GM10266 (cell line): Measurements from ENCODE around the gene SMIM41.

Experiments used
- DNase-seq: peaks from one replicate; pipeline ENCODE4 v3.0.0; 2012; ENCODE audit errors: extremely low spot score
- CTCF ChIP-seq: IDR thresholded peaks from 2 replicates; pipeline ENCODE4 v1.5.1; 2012; ENCODE audit warnings: mild to moderate bottlenecking, low read depth; ENCODE audit not compliant: control insufficient read depth, insufficient read depth; ENCODE audit errors: missing control alignments

SMIM41 gene

GRCh38 chr12:52061470-52062166 is 17.9 kb upstream of the SMIM41 start:
- DNase-seq, result no peak
- no peak for TF ChIP-seq CTCF

- TF ChIP-seq CTCF, result no peak
- no peak for DNase-seq
Measured at GRCh38 chr12:52062167-52063081, 17.1 kb upstream of the SMIM41 start.

- TF ChIP-seq CTCF, result no peak
- DNase-seq, result no peak
Measured at GRCh38 chr12:52063082-52063924, 16.2 kb upstream of the SMIM41 start.

GRCh38 chr12:52063981-52064649 is 15.4 kb upstream of the SMIM41 start:
- no peak for TF ChIP-seq CTCF
- DNase-seq, result no peak

- no peak for TF ChIP-seq CTCF
- DNase-seq, result no peak
Measured at GRCh38 chr12:52066346-52067080, 13.0 kb upstream of the SMIM41 start.

- no peak for TF ChIP-seq CTCF
- DNase-seq, result no peak
Measured at GRCh38 chr12:52067081-52067374, 12.5 kb upstream of the SMIM41 start.
